ENCODE results near the gene SENP2.

DNA sequence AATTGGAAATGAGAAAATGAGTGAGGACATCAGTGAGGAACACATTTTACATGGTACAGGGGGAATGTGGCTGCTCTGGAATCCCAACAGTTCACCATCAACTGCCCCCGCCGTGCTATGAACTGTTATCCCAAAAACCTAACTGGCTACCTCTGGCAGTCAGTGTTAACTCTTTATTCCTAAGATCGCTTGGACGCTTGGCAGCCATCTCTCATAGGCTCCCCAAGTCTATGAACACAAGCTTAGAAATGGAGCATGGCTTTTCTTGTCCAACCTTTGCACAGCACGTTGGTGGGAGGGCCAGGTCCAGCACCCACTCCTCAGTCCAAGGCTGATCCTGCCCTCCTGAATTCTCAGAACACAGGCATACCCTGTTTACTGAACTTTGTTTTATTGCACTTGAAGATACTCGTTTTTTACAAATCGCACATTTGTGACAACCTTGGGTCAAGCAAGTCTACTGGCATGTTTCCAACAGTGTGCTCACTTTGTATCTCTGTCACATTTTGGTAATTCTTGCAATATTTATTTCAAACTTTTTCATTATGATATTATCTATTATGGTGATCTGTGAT is 53.6 kb downstream of the SENP2 start:
- TF ChIP-seq, protein P1, sequence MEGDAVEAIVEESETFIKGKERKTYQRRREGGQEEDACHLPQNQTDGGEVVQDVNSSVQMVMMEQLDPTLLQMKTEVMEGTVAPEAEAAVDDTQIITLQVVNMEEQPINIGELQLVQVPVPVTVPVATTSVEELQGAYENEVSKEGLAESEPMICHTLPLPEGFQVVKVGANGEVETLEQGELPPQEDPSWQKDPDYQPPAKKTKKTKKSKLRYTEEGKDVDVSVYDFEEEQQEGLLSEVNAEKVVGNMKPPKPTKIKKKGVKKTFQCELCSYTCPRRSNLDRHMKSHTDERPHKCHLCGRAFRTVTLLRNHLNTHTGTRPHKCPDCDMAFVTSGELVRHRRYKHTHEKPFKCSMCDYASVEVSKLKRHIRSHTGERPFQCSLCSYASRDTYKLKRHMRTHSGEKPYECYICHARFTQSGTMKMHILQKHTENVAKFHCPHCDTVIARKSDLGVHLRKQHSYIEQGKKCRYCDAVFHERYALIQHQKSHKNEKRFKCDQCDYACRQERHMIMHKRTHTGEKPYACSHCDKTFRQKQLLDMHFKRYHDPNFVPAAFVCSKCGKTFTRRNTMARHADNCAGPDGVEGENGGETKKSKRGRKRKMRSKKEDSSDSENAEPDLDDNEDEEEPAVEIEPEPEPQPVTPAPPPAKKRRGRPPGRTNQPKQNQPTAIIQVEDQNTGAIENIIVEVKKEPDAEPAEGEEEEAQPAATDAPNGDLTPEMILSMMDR (IDR thresholded peaks at IDR 0.05): no peak
- TF ChIP-seq POLR2A (IDR thresholded peaks at IDR 0.05): no peak
